Uterus (tissue), 2 donors: Measurements from ENCODE around the gene ADPRM.

Experiments used
- POLR2A ChIP-seq, 2 donors: fragments of 450-650 bp; IDR thresholded peaks; one replicate each; pipeline ENCODE4 v1.6.1; 2016; ENCODE audit warnings: antibody characterized with exemption in 2 of 2, mild to moderate bottlenecking in 1 of 2, moderate library complexity in 1 of 2
- TF ChIP-seq, protein P1 (sequence below), 4 experiments: fragments of 200-600 bp in 2 of 4; fragments of 450-650 bp in 2 of 4; sonication (generic) in 2 of 4; IDR thresholded peaks; one replicate each; pipeline ENCODE4 v1.5.1; 2016 to 2019; ENCODE audit warnings: antibody characterized with exemption in 4 of 4, mild to moderate bottlenecking in 2 of 4, moderate library complexity in 1 of 4

DNA sequence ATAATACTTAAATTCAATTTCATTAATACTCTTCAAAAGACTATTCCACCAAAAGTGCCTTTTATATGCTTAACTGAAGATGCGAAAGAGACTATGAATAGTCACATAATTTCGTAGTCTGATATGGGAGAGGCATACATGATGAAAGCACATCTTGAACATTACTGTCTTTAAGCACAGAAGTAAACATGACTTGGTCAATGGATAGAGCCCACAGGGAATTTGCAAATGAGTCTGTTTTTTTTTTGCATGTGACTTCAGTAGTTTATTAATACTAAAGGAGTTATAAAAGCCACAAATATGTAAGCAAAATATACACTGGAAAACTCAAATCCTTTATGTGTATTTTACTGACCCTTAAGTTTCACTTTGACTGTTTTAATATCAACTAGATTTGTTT is 15.9 kb downstream of the ADPRM start:
- TF ChIP-seq, protein P1, sequence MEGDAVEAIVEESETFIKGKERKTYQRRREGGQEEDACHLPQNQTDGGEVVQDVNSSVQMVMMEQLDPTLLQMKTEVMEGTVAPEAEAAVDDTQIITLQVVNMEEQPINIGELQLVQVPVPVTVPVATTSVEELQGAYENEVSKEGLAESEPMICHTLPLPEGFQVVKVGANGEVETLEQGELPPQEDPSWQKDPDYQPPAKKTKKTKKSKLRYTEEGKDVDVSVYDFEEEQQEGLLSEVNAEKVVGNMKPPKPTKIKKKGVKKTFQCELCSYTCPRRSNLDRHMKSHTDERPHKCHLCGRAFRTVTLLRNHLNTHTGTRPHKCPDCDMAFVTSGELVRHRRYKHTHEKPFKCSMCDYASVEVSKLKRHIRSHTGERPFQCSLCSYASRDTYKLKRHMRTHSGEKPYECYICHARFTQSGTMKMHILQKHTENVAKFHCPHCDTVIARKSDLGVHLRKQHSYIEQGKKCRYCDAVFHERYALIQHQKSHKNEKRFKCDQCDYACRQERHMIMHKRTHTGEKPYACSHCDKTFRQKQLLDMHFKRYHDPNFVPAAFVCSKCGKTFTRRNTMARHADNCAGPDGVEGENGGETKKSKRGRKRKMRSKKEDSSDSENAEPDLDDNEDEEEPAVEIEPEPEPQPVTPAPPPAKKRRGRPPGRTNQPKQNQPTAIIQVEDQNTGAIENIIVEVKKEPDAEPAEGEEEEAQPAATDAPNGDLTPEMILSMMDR (IDR thresholded peaks at IDR 0.05), result no peak
- no peak for TF ChIP-seq POLR2A (IDR thresholded peaks at IDR 0.05)
